Endothelial cell (in vitro differentiated cells): Measurements from ENCODE around the gene RNF208. TPM values are rescaled to one million over a fixed set of nuclear protein-coding genes. Genes with fewer than 3 reads are reported as not detected.

ENCODE experiments used
- DNase-seq: peaks from one replicate; pipeline ENCODE4 v3.0.0; 2021; ENCODE audit warnings: low spot score
- H3K27ac Mint-ChIP-seq: one replicate; pipeline ENCODE4 v1.8.0; 2021; ENCODE audit warnings: mixed read lengths, inconsistent platforms; ENCODE audit not compliant: unreplicated experiment
- H3K27me3 Mint-ChIP-seq: one replicate; pipeline ENCODE4 v1.8.0; 2021; ENCODE audit warnings: mild to moderate bottlenecking, moderate library complexity, mixed read lengths, inconsistent platforms; ENCODE audit not compliant: unreplicated experiment
- H3K36me3 Mint-ChIP-seq: one replicate; pipeline ENCODE4 v1.8.0; 2021; ENCODE audit warnings: mild to moderate bottlenecking, low read depth, mixed read lengths, inconsistent platforms; ENCODE audit not compliant: unreplicated experiment
- H3K4me1 Mint-ChIP-seq: one replicate; pipeline ENCODE4 v1.8.0; 2021; ENCODE audit warnings: mild to moderate bottlenecking, mixed read lengths, inconsistent platforms; ENCODE audit not compliant: unreplicated experiment
- H3K4me3 Mint-ChIP-seq: one replicate; pipeline ENCODE4 v1.8.0; 2021; ENCODE audit warnings: mild to moderate bottlenecking, mixed read lengths, inconsistent platforms; ENCODE audit not compliant: unreplicated experiment
- H3K9me3 Mint-ChIP-seq: one replicate; pipeline ENCODE4 v1.8.0; 2021; ENCODE audit warnings: mixed read lengths, inconsistent platforms; ENCODE audit not compliant: unreplicated experiment
- total RNA-seq: library from RNA; stranded (reverse); fragmentation: NEBNext Ultra II Directional; extraction: Animal tissue kit (Norgen Biotek cat#: 25700); gene quantifications from one replicate; pipeline ENCODE4 v1.2.1, GENCODE V29; 2021; ENCODE audit not compliant: unreplicated experiment
- TF ChIP-seq, protein P1 (sequence below): fragments of 200-600 bp; sonication (generic); IDR thresholded peaks from one replicate; pipeline ENCODE4 v1.5.0; 2021; ENCODE audit warnings: antibody characterized with exemption; ENCODE audit not compliant: unreplicated experiment

RNF208 gene
- total RNA-seq, 1 donor from 2014 or later: 1.1 TPM

DNA sequence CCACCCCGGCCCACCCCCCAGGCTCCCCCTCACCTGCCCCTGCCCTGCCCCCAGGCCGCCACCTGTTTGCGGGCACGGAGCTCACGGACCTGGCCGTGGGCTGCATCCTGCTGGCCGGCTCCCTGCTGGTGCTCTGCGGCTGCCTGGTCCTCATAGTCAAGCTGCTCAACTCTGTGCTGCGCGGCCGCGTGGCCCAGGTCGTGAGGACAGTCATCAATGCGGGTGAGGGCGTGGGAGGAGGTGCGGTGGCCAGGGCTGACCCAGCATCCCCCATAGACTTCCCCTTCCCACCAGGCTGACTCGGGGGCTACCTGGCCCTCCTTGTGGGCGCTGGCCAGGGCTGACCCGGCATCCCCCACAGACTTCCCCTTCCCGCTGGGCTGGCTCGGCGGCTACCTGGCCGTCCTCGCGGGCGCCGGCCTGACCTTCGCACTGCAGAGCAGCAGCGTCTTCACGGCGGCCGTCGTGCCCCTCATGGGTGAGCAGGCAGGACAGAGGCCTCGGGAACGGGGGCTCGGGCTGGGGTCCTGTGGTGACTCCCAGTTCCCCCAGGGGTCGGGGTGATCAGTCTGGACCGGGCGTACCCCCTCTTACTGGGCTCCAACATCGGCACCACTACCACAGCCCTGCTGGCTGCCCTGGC lies 12.1 kb upstream of the RNF208 start:
- peaks cover 2% of the 10 kb centered on the region for H3K27me3 Mint-ChIP-seq
- TF ChIP-seq, protein P1, sequence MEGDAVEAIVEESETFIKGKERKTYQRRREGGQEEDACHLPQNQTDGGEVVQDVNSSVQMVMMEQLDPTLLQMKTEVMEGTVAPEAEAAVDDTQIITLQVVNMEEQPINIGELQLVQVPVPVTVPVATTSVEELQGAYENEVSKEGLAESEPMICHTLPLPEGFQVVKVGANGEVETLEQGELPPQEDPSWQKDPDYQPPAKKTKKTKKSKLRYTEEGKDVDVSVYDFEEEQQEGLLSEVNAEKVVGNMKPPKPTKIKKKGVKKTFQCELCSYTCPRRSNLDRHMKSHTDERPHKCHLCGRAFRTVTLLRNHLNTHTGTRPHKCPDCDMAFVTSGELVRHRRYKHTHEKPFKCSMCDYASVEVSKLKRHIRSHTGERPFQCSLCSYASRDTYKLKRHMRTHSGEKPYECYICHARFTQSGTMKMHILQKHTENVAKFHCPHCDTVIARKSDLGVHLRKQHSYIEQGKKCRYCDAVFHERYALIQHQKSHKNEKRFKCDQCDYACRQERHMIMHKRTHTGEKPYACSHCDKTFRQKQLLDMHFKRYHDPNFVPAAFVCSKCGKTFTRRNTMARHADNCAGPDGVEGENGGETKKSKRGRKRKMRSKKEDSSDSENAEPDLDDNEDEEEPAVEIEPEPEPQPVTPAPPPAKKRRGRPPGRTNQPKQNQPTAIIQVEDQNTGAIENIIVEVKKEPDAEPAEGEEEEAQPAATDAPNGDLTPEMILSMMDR: no peak
- H3K4me1 Mint-ChIP-seq: no peaks in the 10 kb centered on the region
- H3K4me3 Mint-ChIP-seq: no peak overlapping the region
- H3K36me3 Mint-ChIP-seq: peaks cover 3% of the 10 kb centered on the region
- H3K27ac Mint-ChIP-seq: no peak overlapping the region
- DNase-seq: no peak
- H3K9me3 Mint-ChIP-seq: no peaks in the 10 kb centered on the region

DNA sequence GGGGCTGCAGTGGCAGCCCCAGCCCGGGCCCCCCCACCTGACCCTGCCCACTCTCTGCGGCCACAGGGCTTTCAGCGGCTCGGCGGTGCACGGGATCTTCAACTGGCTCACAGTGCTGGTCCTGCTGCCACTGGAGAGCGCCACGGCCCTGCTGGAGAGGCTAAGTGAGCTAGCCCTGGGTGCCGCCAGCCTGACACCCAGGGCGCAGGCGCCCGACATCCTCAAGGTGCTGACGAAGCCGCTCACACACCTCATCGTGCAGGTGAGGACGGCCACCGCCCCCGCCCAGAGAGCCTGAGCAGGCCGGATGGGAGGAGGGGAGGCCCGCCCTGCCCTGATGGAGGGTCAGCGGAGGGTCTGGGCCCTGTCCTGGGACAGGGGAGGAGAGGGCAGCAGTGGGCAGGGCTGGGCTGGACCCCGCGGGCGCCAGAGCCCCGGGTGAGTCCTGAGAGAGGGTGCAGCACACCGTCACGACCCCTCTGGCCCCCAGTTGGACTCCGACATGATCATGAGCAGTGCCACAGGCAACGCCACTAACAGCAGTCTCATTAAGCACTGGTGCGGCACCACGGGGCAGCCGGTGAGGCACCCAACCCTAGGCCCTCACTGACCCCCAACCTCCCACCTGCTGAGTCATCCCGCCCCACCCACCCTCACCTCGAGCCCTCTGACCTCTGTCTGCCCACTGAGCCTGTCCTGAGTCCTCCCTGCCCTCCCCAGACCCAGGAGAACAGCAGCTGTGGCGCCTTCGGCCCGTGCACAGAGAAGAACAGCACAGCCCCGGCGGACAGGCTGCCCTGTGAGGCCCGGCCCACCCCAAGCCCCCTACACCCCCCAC lies 11.3 kb upstream of the RNF208 start:
- DNase-seq: no peak
- TF ChIP-seq, protein P1: no peak
- Mint-ChIP-seq H3K4me3 (no peak overlapping the region), H3K27me3 (peaks cover 2% of the 10 kb centered on the region), H3K9me3 (no peaks in the 10 kb centered on the region), H3K4me1 (no peaks in the 10 kb centered on the region), H3K27ac (no peak overlapping the region), H3K36me3 (no peaks in the 10 kb centered on the region)

DNA sequence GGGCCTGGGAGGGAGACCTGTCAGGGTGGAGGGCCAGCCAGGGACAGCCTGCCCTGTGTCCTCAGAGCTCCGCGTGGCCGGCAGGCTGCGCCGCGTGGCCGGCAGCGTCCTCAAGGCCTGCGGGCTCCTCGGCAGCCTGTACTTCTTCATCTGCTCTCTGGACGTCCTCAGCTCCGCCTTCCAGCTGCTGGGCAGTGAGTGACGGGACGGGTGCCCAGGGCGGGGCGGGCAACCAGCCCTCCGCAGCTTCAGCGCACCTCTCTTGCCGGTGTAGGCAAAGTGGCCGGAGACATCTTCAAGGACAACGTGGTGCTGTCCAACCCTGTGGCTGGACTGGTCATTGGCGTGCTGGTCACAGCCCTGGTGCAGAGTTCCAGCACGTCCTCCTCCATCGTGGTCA lies 10.5 kb upstream of the RNF208 start:
- H3K27me3 Mint-ChIP-seq: no peaks in the 10 kb centered on the region
- DNase-seq: no peak
- no peaks in the 10 kb centered on the region for H3K4me1 Mint-ChIP-seq
- TF ChIP-seq, protein P1: no peak
- no peaks in the 10 kb centered on the region for H3K36me3 Mint-ChIP-seq
- H3K9me3 Mint-ChIP-seq: no peaks in the 10 kb centered on the region
- no peak overlapping the region for H3K4me3 Mint-ChIP-seq
- no peak overlapping the region for H3K27ac Mint-ChIP-seq

DNA sequence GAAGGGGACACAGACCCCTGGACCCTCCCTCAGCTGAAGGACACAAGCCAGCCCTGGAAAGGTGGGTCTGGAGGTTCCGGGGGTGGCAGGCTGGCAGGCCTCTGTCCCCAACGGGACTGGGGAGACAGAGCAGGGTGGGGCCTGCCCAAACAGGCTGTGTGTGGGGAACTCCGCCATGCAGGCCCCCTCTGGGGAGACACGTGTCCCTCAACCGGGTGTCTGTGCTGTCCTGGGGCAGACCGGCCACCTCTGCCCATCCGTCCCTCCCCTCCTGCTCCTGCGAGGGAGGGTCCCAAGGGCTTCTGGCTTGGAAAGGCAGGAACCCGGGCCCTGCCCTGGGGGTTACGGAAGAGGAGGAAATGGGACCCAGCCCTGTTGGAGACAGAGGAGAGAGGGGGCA lies 10.1 kb upstream of the RNF208 start:
- no peaks in the 10 kb centered on the region for H3K36me3 Mint-ChIP-seq

More for the DNA sequence above, 10.1 kb upstream of the RNF208 start:
- Mint-ChIP-seq H3K27ac (no peak overlapping the region), H3K27me3 (no peaks in the 10 kb centered on the region), H3K9me3 (no peaks in the 10 kb centered on the region), H3K4me1 (no peaks in the 10 kb centered on the region), H3K4me3 (no peak overlapping the region)
- TF ChIP-seq, protein P1: no peak
- no peak for DNase-seq
